ENCODE data around the gene TAL2. TPM values are rescaled to one million over a fixed set of nuclear protein-coding genes. Genes with fewer than 3 reads are reported as not detected.

The TAL2 gene
- total RNA-seq, 2 donors from 2014 or later: not detected

DNA sequence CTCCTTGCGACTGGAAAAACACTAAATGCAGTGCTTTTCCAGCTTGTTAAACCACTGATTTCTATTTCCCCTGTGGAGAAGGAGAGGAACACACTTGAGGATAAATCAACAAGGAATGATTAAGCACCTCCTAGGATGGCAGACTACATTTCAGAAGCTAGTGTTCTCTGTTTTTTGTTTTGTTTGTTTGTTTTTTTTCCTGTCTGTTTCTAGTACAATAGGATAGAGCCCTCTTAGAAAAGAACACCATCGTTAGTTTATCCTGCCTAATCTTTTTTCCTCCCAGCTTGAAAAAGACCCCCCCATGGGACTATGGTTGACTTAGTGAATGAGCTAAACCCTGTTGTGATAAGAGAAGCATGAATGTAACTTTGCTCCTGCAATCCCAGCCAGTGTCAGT, 3.9 kb upstream of the TAL2 start:
- no peak overlapping the region for H3K27ac ChIP-seq
- H3K9me3 ChIP-seq: no peaks in the 10 kb centered on the region
- H3K27me3 ChIP-seq: no peaks in the 10 kb centered on the region
- H3K4me1 ChIP-seq: peaks cover 12% of the 10 kb centered on the region
- no peak overlapping the region for H3K4me3 ChIP-seq
- 71 to 85% methylated on average over 2 of the region's 2 CpGs for whole genome bisulfite sequencing, 2 donors
- intact Hi-C loops (cut with DNase I): no loop called here
- H3K36me3 ChIP-seq (replicated peaks in 1 of 2; ENCODE audit: insufficient read depth in 1 of 2, low read depth in 2 of 2): no peaks in the 10 kb centered on the region
- TF ChIP-seq, protein P1, sequence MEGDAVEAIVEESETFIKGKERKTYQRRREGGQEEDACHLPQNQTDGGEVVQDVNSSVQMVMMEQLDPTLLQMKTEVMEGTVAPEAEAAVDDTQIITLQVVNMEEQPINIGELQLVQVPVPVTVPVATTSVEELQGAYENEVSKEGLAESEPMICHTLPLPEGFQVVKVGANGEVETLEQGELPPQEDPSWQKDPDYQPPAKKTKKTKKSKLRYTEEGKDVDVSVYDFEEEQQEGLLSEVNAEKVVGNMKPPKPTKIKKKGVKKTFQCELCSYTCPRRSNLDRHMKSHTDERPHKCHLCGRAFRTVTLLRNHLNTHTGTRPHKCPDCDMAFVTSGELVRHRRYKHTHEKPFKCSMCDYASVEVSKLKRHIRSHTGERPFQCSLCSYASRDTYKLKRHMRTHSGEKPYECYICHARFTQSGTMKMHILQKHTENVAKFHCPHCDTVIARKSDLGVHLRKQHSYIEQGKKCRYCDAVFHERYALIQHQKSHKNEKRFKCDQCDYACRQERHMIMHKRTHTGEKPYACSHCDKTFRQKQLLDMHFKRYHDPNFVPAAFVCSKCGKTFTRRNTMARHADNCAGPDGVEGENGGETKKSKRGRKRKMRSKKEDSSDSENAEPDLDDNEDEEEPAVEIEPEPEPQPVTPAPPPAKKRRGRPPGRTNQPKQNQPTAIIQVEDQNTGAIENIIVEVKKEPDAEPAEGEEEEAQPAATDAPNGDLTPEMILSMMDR (IDR thresholded peaks at IDR 0.05): no peak
- no peak for TF ChIP-seq POLR2A (IDR thresholded peaks at IDR 0.05)
- DNase-seq: no peak
- ATAC-seq: no peak

GRCh38 chr9:105661011-105661410, 1.2 kb upstream of the TAL2 start:
- Histone ChIP-seq H3K36me3 (replicated peaks in 1 of 2; ENCODE audit: insufficient read depth in 1 of 2, low read depth in 2 of 2) (no peaks in the 10 kb centered on the region), H3K27ac (no peak overlapping the region)
- 78 to 87% methylated on average over 4 of the region's 4 CpGs for WGBS, 2 donors

DNA sequence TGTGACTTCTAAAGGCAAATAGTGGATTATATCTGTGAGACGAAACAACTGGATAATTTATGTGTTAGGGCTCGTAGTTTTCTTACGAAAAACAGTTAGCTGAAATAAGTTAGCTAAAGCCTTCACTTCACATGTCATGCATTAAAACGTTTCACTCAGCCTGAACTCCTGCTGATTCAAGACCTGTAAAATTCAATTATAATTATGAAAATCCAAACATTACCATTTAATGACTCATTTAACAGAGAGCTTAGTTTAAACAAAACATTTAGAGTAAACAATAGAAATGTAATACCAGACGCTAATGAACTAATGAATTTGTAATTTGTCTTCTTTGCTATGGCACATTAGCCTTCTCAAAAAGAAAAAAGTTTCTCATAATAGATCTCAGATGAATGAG, 1.7 kb downstream of the TAL2 start:
- 60 to 64% methylated on average over 5 of the region's 5 CpGs for WGBS, 2 donors

More at GRCh38 chr9:105661011-105661410, 1.2 kb upstream of the TAL2 start:
- no peaks in the 10 kb centered on the region for H3K27me3 ChIP-seq
- no peak for ATAC-seq
- peaks cover 9% of the 10 kb centered on the region for H3K4me1 ChIP-seq
- intact Hi-C loops (cut with DNase I): no loop called here
- DNase-seq: no peak
- H3K4me3 ChIP-seq: no peak overlapping the region
- TF ChIP-seq POLR2A (IDR thresholded peaks at IDR 0.05): no peak
- TF ChIP-seq, protein P1 (IDR thresholded peaks at IDR 0.05): no peak
- H3K9me3 ChIP-seq: no peaks in the 10 kb centered on the region

GRCh38 chr9:105667867-105668266, 5.6 kb downstream of the TAL2 start:
- Histone ChIP-seq H3K4me1 (no peaks in the 10 kb centered on the region), H3K27me3 (no peaks in the 10 kb centered on the region), H3K27ac (no peak overlapping the region), H3K4me3 (no peak overlapping the region), H3K9me3 (no peaks in the 10 kb centered on the region), H3K36me3 (replicated peaks in 1 of 2; ENCODE audit: insufficient read depth in 1 of 2, low read depth in 2 of 2) (no peaks in the 10 kb centered on the region)
- no peak for TF ChIP-seq POLR2A (IDR thresholded peaks at IDR 0.05)
- TF ChIP-seq, protein P1 (IDR thresholded peaks at IDR 0.05): no peak
- DNase-seq (no peak), ATAC-seq (no peak)
- intact Hi-C loops (cut with DNase I): no loop called here
- 22 to 44% methylated on average over 4 of the region's 4 CpGs for WGBS, 2 donors

More for the DNA sequence above, 1.7 kb downstream of the TAL2 start:
- Histone ChIP-seq H3K9me3 (no peaks in the 10 kb centered on the region), H3K4me3 (no peak overlapping the region), H3K36me3 (replicated peaks in 1 of 2; ENCODE audit: insufficient read depth in 1 of 2, low read depth in 2 of 2) (no peaks in the 10 kb centered on the region), H3K4me1 (no peaks in the 10 kb centered on the region), H3K27ac (no peak overlapping the region), H3K27me3 (no peaks in the 10 kb centered on the region)
- ATAC-seq (no peak), DNase-seq (no peak)
- intact Hi-C loops (cut with DNase I): no loop called here
- TF ChIP-seq POLR2A (IDR thresholded peaks at IDR 0.05): no peak
- TF ChIP-seq, protein P1 (IDR thresholded peaks at IDR 0.05): no peak

- intact Hi-C loops (cut with DNase I): no loop called here
- Histone ChIP-seq H3K9me3 (no peaks in the 10 kb centered on the region), H3K4me1 (no peaks in the 10 kb centered on the region), H3K27ac (no peak overlapping the region), H3K36me3 (replicated peaks in 1 of 2; ENCODE audit: insufficient read depth in 1 of 2, low read depth in 2 of 2) (no peaks in the 10 kb centered on the region), H3K27me3 (no peaks in the 10 kb centered on the region), H3K4me3 (no peak overlapping the region)
- no peak for DNase-seq
- ATAC-seq: no peak
- WGBS, 2 donors: 60 to 70% methylated on average over 3 of the region's 3 CpGs
- TF ChIP-seq, protein P1 (IDR thresholded peaks at IDR 0.05): no peak
- no peak for TF ChIP-seq POLR2A (IDR thresholded peaks at IDR 0.05)
Measured at GRCh38 chr9:105670315-105670714, 8.1 kb downstream of the TAL2 start.
